Measurements from ENCODE around the gene CFAP68.

GRCh38 chr11:111909378-111909777, 30.0 kb downstream of the CFAP68 start:
- TF ChIP-seq EZH2 (IDR thresholded peaks at IDR 0.05; ENCODE audit: insufficient read depth, poor library complexity, severe bottlenecking) (no peak), EZH2phosphoT487 (IDR thresholded peaks at IDR 0.05; ENCODE audit: insufficient read depth, low read depth) (no peak)

Measured in GM23248 (cell line).